NB4 (cell line): ENCODE results near the gene CSF3R.

Source experiments
- DNase-seq: peaks from one replicate; pipeline ENCODE4 v3.0.0; 2010; ENCODE audit warnings: low read depth
- H3K4me3 ChIP-seq: one replicate; pipeline ENCODE4 v1.5.1; 2011; ENCODE audit warnings: mild to moderate bottlenecking, low read depth, low read length, moderate library complexity
- MAX ChIP-seq: IDR thresholded peaks from 2 replicates; pipeline ENCODE4 v1.6.1; 2011; ENCODE audit warnings: low read depth, low read length
- MYC ChIP-seq: IDR thresholded peaks from 2 replicates; pipeline ENCODE4 v1.6.1; 2011; ENCODE audit warnings: low read depth, low read length
- POLR2A ChIP-seq: IDR thresholded peaks from 2 replicates; pipeline ENCODE4 v1.6.1; 2011; ENCODE audit warnings: mild to moderate bottlenecking; ENCODE audit not compliant: insufficient read length; ENCODE audit errors: extremely low read depth
- TF ChIP-seq, protein P1 (sequence below): IDR thresholded peaks from one replicate; pipeline ENCODE4 v1.5.1; 2012; ENCODE audit warnings: low read depth, low read length

CSF3R gene

GRCh38 chr1:36469163-36469562 lies 13.6 kb downstream of the CSF3R start:
- no peak for DNase-seq
- no peak for TF ChIP-seq POLR2A
- TF ChIP-seq, protein P1, sequence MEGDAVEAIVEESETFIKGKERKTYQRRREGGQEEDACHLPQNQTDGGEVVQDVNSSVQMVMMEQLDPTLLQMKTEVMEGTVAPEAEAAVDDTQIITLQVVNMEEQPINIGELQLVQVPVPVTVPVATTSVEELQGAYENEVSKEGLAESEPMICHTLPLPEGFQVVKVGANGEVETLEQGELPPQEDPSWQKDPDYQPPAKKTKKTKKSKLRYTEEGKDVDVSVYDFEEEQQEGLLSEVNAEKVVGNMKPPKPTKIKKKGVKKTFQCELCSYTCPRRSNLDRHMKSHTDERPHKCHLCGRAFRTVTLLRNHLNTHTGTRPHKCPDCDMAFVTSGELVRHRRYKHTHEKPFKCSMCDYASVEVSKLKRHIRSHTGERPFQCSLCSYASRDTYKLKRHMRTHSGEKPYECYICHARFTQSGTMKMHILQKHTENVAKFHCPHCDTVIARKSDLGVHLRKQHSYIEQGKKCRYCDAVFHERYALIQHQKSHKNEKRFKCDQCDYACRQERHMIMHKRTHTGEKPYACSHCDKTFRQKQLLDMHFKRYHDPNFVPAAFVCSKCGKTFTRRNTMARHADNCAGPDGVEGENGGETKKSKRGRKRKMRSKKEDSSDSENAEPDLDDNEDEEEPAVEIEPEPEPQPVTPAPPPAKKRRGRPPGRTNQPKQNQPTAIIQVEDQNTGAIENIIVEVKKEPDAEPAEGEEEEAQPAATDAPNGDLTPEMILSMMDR: no peak
- TF ChIP-seq MAX: no peak
- no peak for TF ChIP-seq MYC
- no peak overlapping the region for H3K4me3 ChIP-seq

GRCh38 chr1:36467700-36468455 lies 14.8 kb downstream of the CSF3R start:
- H3K4me3 ChIP-seq: no peak overlapping the region
- no peak for DNase-seq
- TF ChIP-seq POLR2A: no peak
- no peak for TF ChIP-seq MAX
- no peak for TF ChIP-seq MYC
- TF ChIP-seq, protein P1: no peak

DNA sequence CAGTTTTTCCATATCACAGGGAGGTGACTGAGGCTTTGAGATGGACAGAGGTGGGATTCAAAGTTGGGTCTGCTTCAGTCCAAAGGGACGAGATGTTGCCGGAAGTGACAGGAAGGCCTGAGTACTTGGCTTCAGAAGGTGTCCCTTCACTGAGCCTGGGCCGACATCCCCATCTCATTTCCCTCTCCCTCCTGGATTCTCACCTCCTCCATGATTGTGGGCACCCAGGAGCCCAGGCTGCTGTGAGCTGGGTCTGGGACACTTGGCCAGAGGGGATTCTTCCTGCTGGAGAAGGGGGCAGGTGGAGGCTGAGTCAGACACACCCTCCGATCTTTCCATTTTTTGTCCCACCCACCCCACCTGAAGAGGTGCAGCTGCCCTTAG lies 15.7 kb downstream of the CSF3R start:
- H3K4me3 ChIP-seq: no peak overlapping the region
- no peak for TF ChIP-seq MYC
- TF ChIP-seq MAX: no peak
- TF ChIP-seq, protein P1: no peak
- no peak for TF ChIP-seq POLR2A
- DNase-seq: no peak

DNA sequence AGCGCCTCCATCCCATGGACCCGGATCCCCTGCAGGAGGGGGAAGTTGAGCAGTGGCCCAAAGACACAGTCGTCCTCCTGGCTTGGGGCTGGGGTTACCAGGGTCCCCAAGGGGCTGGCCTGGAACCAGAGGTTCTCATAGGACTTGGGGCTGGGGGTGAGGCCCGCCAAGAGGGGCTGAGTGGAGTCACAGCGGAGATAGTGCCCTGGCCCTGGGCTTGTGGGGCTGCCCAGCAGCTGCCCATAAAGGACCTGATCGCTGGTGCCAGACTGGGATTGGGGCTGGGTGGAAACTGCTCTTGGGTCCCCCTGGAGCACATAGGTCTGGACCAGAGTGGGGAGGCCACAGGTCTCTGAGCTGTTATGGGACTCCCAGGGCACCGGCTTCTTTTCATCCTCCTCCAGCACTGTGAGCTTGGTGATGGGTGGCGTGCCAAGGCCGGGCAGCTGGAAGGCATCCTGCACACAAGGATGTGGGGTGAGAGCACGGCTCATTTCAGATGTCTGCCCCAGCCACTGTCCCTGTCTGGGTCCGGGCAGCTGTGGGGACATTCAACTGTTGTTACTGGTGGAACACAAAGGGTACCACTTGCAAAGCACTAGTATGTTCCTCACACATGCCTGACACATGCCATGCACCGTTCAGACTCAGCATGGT lies 16.2 kb downstream of the CSF3R start:
- TF ChIP-seq, protein P1: no peak
- TF ChIP-seq POLR2A: no peak
- no peak for TF ChIP-seq MAX
- no peak for TF ChIP-seq MYC
- no peak for DNase-seq

GRCh38 chr1:36465731-36466369 lies 16.9 kb downstream of the CSF3R start:
- TF ChIP-seq MAX: no peak
- TF ChIP-seq, protein P1: no peak
- TF ChIP-seq POLR2A: no peak
- TF ChIP-seq MYC: no peak
- no peak for DNase-seq
- H3K4me3 ChIP-seq: no peak overlapping the region

More for the DNA sequence above, 16.2 kb downstream of the CSF3R start:
- H3K4me3 ChIP-seq: no peak overlapping the region
